PC-3 (cell line): ENCODE results near the gene MLPH. TPM values are rescaled to one million over a fixed set of nuclear protein-coding genes. Genes with fewer than 3 reads are reported as not detected.
A peak's percentile ranks its signal among the peaks of the same experiment; 100 is the strongest.

Experiments
- ATAC-seq: fragments of 200-7000 bp; cut with Tn5 transposase; 2 replicates; pipeline ENCODE4 v1.9.1; 2020; ENCODE audit warnings: mild to moderate bottlenecking, moderate library complexity
- BruUV-seq: library from RNA; stranded (reverse); fragments of 400-500 nt; replicated peaks from 2 replicates; lab custom pipeline; 2021; lab: Mats Ljungman, UMichigan
- CTCF ChIA-PET: fragments of 300-600 bp; sonication (Branson Sonifier 250); formaldehyde crosslinking; loops from one replicate; lab custom pipeline; 2022; ENCODE audit warnings: antibody characterized with exemption; lab: Charles Lee
- POLR2A ChIA-PET: fragments of 300-600 bp; sonication (Branson Sonifier 250); formaldehyde crosslinking; loops from one replicate; lab custom pipeline; 2022; ENCODE audit warnings: antibody characterized with exemption; ENCODE audit not compliant: unreplicated experiment; lab: Charles Lee
- DNase-seq: peaks from one replicate; pipeline ENCODE4 v3.0.0-alpha.2; 2015
- H2AFZ ChIP-seq: fragments of 300-600 bp; sonication (generic); 2 replicates; pipeline ENCODE4 v1.6.0; 2016; ENCODE audit warnings: antibody characterized with exemption, low read length
- H3F3A ChIP-seq: fragments of 300-600 bp; sonication (generic); one replicate; pipeline ENCODE4 v1.6.0; 2017; ENCODE audit warnings: antibody characterized with exemption, low read length, control low read depth, mild to moderate bottlenecking; ENCODE audit not compliant: unreplicated experiment
- H3K27ac ChIP-seq: fragments of 300-600 bp; sonication (generic); 2 replicates; pipeline ENCODE4 v1.5.1; 2016; ENCODE audit warnings: mild to moderate bottlenecking, low read length
- H3K27me3 ChIP-seq: fragments of 300-600 bp; sonication (generic); 2 replicates; pipeline ENCODE4 v1.6.1; 2016; ENCODE audit warnings: low read length, mixed read lengths
- H3K36me3 ChIP-seq: fragments of 300-600 bp; sonication (generic); 2 replicates; pipeline ENCODE4 v1.6.1; 2016; ENCODE audit warnings: low read depth, mixed run types, low read length, mixed read lengths
- H3K4me1 ChIP-seq: fragments of 300-600 bp; sonication (generic); 2 replicates; pipeline ENCODE4 v1.5.1; 2016; ENCODE audit warnings: low read length; ENCODE audit not compliant: insufficient read depth
- H3K4me2 ChIP-seq: fragments of 300-600 bp; sonication (generic); 2 replicates; pipeline ENCODE4 v1.6.0; 2016; ENCODE audit warnings: low read length
- H3K4me3 ChIP-seq: fragments of 300-600 bp; sonication (generic); 2 replicates; pipeline ENCODE4 v1.5.1; 2016; ENCODE audit warnings: mild to moderate bottlenecking, low read length, mixed read lengths
- H3K79me2 ChIP-seq: fragments of 300-600 bp; sonication (generic); 2 replicates; pipeline ENCODE4 v1.6.1; 2017; ENCODE audit warnings: low read length, mixed read lengths
- H3K9ac ChIP-seq: fragments of 300-600 bp; sonication (generic); 2 replicates; pipeline ENCODE4 v1.6.0; 2016; ENCODE audit warnings: mild to moderate bottlenecking, low read length
- H3K9me2 ChIP-seq: fragments of 300-600 bp; sonication (generic); replicated peaks from 2 replicates; pipeline ENCODE4 v1.6.1; 2016; ENCODE audit warnings: mixed run types, low read length, mixed read lengths
- H3K9me3 ChIP-seq: fragments of 300-600 bp; sonication (generic); 2 replicates; pipeline ENCODE4 v1.6.1; 2016; ENCODE audit warnings: low read length, mixed read lengths
- H4K20me1 ChIP-seq: fragments of 300-600 bp; sonication (generic); 2 replicates; pipeline ENCODE4 v1.6.1; 2016; ENCODE audit warnings: low read length, mixed read lengths
- CTCF ChIP-seq: fragments of 300-600 bp; sonication (generic); conservative IDR thresholded peaks from 2 replicates; pipeline ENCODE4 v1.5.1; 2017; ENCODE audit warnings: antibody characterized with exemption, low read depth, mild to moderate bottlenecking, low read length
- EZH2 ChIP-seq: fragments of 300-600 bp; sonication (generic); IDR thresholded peaks from one replicate; pipeline ENCODE4 v1.6.1; 2017; ENCODE audit warnings: antibody characterized with exemption, mild to moderate bottlenecking, low read length; ENCODE audit not compliant: unreplicated experiment
- EZH2phosphoT487 ChIP-seq: fragments of 300-600 bp; sonication (generic); IDR thresholded peaks from 2 replicates; pipeline ENCODE4 v1.6.1; 2018; ENCODE audit warnings: mild to moderate bottlenecking, antibody characterized with exemption, low read length, borderline replicate concordance
- intact Hi-C: fragments of 100-400 bp; cut with micrococcal nuclease; formaldehyde crosslinking; loops from 2 replicates; pipeline ENCODE4 v1.9.0; 2023
- total RNA-seq: library from RNA; depleted of rRNA; stranded (reverse); fragments of >200 nt; gene quantifications from 2 replicates; pipeline ENCODE4 v1.2.3, GENCODE V29; 2014

Gene MLPH
- total RNA-seq, 1 experiment from 2014 or later, result 201 TPM

DNA sequence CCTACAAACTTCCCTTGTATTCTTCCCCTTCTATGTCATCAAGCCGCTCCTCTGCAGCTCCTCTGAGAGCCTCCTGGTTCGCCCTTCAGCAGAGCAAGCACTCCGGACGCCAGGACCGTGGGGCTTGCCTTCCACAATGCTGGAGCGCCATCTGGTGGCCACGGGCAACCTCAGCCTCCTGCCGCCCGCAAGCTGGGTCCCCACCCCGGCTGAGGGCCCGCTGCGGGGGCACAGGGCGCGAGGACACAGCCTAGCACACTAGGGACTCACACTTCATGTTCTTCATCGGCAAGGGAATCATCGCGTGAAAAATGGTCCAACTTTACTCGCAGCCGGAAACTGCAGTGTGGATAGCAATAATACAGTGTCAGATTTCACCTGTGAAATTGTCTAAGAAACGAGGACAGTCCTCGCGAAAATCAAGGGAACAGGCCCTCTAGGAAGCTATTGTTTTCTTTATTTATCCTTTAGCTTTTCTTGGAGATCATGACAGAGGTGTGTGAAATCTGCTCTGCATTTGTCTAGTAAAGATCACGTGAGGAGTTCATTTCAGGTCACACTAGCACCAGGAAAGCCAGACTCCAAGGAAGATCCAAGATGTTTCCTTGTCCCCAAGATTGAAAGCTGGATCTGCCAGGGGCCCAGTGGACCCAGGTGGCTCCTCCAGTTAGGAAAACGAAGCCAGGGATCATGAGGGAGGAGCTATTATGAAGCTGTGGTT lies 85.1 kb downstream of the MLPH start:
- H3K36me3 ChIP-seq, result no peaks in the 10 kb centered on the region
- intact Hi-C loops, result loop anchor here (1.0 to 5.0 kb wide), 3 partner anchors 60 to 151 kb away; no protein-coding TSS in a partner anchor
- H3K79me2 ChIP-seq, result 0 out of 2 replicates have a peak, but pooled peaks cover 3% of the 10 kb centered on the region
- BruUV-seq, result no TSS peak
- no peaks in the 10 kb centered on the region for H3F3A ChIP-seq
- no peak overlapping the region for H3K9ac ChIP-seq
- H3K9me3 ChIP-seq, result no peaks in the 10 kb centered on the region
- peak; percentile 81 for ATAC-seq
- peaks cover 25% of the 10 kb centered on the region for H3K4me1 ChIP-seq
- peak overlapping the region; percentile 62; the same call in 1 of the 2 replicates for H2AFZ ChIP-seq
- peak overlapping the region; percentile 74 for H3K4me2 ChIP-seq
- H3K4me3 ChIP-seq, result peak overlapping the region; percentile 32; the same call in 1 of the 2 replicates
- H3K9me2 ChIP-seq, result no peaks in the 10 kb centered on the region
- ChIA-PET CTCF (interaction anchor here (0.5 to 1.5 kb wide), 13 partner anchors 9 to 454 kb away, joined by 3 to 16 read pairs (median 4); no protein-coding TSS in a partner anchor), POLR2A (no interaction called here)
- H3K27me3 ChIP-seq, result no peaks in the 10 kb centered on the region
- no peak overlapping the region for H3K27ac ChIP-seq
- TF ChIP-seq CTCF, result peak; percentile 98
- no peak for TF ChIP-seq EZH2
- TF ChIP-seq EZH2phosphoT487, result no peak
- H4K20me1 ChIP-seq, result no peaks in the 10 kb centered on the region
- DNase-seq, result peak; percentile 87

- Histone ChIP-seq H3K9me2 (no peaks in the 10 kb centered on the region), H3K27me3 (no peaks in the 10 kb centered on the region), H2AFZ (no peak overlapping the region), H3K27ac (no peak overlapping the region), H3K4me3 (no peak overlapping the region), H3K4me1 (peaks cover 25% of the 10 kb centered on the region), H3K4me2 (no peak overlapping the region; the same call in 1 of the 2 replicates), H3K79me2 (0 out of 2 replicates have a peak, but pooled peaks cover 3% of the 10 kb centered on the region), H3K9me3 (no peaks in the 10 kb centered on the region), H3F3A (no peaks in the 10 kb centered on the region), H3K9ac (no peak overlapping the region), H4K20me1 (no peaks in the 10 kb centered on the region), H3K36me3 (no peaks in the 10 kb centered on the region)
- POLR2A ChIA-PET, result no interaction called here
- CTCF ChIA-PET, result interaction anchor here (1.2 to 1.5 kb wide), 2 partner anchors 112 to 407 kb away, joined by 3 to 4 read pairs; no protein-coding TSS in a partner anchor
- intact Hi-C loops, result loop anchor here (1.0 to 5.0 kb wide), 3 partner anchors 60 to 151 kb away; no protein-coding TSS in a partner anchor
- no peak for TF ChIP-seq EZH2
- no peak for TF ChIP-seq EZH2phosphoT487
- TF ChIP-seq CTCF, result no peak
- no TSS peak for BruUV-seq
- no peak for ATAC-seq
- DNase-seq, result no peak
These were observed 85.7 kb downstream of the MLPH start for GRCh38 chr2:237572742-237573101.
